ENCODE data around the gene UBE2Z.

UBE2Z gene

DNA sequence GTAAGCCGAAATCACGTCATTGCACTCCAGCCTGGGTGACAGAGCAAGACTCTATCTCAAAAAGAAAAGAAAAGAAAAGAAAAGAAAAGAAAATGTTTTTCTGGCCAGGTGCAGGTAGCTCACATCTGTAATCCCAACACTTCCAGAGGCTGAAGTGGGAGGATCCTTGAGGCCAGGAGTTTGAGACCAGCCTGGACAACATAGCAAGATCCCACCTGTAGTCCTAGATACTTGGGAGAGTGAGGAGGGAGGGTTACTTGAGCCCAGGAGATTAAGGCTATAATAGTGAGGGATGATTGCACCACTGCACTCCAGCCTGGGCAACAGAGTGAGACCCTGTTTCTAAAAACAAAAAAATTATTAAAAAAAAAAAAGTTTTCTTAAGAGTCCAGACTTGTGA is 18.1 kb upstream of the UBE2Z start:
- TF ChIP-seq, protein P1, sequence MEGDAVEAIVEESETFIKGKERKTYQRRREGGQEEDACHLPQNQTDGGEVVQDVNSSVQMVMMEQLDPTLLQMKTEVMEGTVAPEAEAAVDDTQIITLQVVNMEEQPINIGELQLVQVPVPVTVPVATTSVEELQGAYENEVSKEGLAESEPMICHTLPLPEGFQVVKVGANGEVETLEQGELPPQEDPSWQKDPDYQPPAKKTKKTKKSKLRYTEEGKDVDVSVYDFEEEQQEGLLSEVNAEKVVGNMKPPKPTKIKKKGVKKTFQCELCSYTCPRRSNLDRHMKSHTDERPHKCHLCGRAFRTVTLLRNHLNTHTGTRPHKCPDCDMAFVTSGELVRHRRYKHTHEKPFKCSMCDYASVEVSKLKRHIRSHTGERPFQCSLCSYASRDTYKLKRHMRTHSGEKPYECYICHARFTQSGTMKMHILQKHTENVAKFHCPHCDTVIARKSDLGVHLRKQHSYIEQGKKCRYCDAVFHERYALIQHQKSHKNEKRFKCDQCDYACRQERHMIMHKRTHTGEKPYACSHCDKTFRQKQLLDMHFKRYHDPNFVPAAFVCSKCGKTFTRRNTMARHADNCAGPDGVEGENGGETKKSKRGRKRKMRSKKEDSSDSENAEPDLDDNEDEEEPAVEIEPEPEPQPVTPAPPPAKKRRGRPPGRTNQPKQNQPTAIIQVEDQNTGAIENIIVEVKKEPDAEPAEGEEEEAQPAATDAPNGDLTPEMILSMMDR (IDR thresholded peaks at IDR 0.05; ENCODE audit: low read depth, low read length): no peak
- DNase-seq (ENCODE audit: extremely low read depth, low read depth): no peak

GRCh38 chr17:48892940-48893645 is 15.1 kb upstream of the UBE2Z start:
- DNase-seq (ENCODE audit: extremely low read depth, low read depth): no peak
- TF ChIP-seq, protein P1 (IDR thresholded peaks at IDR 0.05; ENCODE audit: low read depth, low read length): no peak

GRCh38 chr17:48893646-48894508 is 14.3 kb upstream of the UBE2Z start:
- TF ChIP-seq, protein P1 (IDR thresholded peaks at IDR 0.05; ENCODE audit: low read depth, low read length): no peak
- DNase-seq (ENCODE audit: extremely low read depth, low read depth): no peak

GRCh38 chr17:48894886-48895285 is 13.3 kb upstream of the UBE2Z start:
- DNase-seq (ENCODE audit: extremely low read depth, low read depth): no peak
- TF ChIP-seq, protein P1 (IDR thresholded peaks at IDR 0.05; ENCODE audit: low read depth, low read length): no peak

GRCh38 chr17:48901241-48901640 is 7.0 kb upstream of the UBE2Z start:
- no peak for DNase-seq (ENCODE audit: extremely low read depth, low read depth)
- TF ChIP-seq, protein P1 (IDR thresholded peaks at IDR 0.05; ENCODE audit: low read depth, low read length): no peak

- TF ChIP-seq, protein P1 (IDR thresholded peaks at IDR 0.05; ENCODE audit: low read depth, low read length): no peak
- DNase-seq (ENCODE audit: extremely low read depth, low read depth): no peak
These were observed 4.8 kb upstream of the UBE2Z start for GRCh38 chr17:48903401-48903800.

GRCh38 chr17:48904428-48904827 is 3.8 kb upstream of the UBE2Z start:
- DNase-seq (ENCODE audit: extremely low read depth, low read depth): no peak
- TF ChIP-seq, protein P1 (IDR thresholded peaks at IDR 0.05; ENCODE audit: low read depth, low read length): no peak
